ENCODE results near the gene KIRREL3.

Gene KIRREL3

GRCh38 chr11:126973051-126973450 lies 27.5 kb downstream of the KIRREL3 start:
- TF ChIP-seq, protein P1, sequence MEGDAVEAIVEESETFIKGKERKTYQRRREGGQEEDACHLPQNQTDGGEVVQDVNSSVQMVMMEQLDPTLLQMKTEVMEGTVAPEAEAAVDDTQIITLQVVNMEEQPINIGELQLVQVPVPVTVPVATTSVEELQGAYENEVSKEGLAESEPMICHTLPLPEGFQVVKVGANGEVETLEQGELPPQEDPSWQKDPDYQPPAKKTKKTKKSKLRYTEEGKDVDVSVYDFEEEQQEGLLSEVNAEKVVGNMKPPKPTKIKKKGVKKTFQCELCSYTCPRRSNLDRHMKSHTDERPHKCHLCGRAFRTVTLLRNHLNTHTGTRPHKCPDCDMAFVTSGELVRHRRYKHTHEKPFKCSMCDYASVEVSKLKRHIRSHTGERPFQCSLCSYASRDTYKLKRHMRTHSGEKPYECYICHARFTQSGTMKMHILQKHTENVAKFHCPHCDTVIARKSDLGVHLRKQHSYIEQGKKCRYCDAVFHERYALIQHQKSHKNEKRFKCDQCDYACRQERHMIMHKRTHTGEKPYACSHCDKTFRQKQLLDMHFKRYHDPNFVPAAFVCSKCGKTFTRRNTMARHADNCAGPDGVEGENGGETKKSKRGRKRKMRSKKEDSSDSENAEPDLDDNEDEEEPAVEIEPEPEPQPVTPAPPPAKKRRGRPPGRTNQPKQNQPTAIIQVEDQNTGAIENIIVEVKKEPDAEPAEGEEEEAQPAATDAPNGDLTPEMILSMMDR (conservative IDR thresholded peaks at IDR 0.05): no peak

GRCh38 chr11:126971305-126971704 lies 29.3 kb downstream of the KIRREL3 start:
- TF ChIP-seq, protein P1 (conservative IDR thresholded peaks at IDR 0.05): no peak
- H3K27ac ChIP-seq: no peak overlapping the region

More at GRCh38 chr11:126973051-126973450, 27.5 kb downstream of the KIRREL3 start:
- no peak overlapping the region for H3K27ac ChIP-seq

GRCh38 chr11:126969865-126970479 lies 30.6 kb downstream of the KIRREL3 start:
- no peak overlapping the region for H3K27ac ChIP-seq
- TF ChIP-seq, protein P1 (conservative IDR thresholded peaks at IDR 0.05): peak; percentile 87

DNA sequence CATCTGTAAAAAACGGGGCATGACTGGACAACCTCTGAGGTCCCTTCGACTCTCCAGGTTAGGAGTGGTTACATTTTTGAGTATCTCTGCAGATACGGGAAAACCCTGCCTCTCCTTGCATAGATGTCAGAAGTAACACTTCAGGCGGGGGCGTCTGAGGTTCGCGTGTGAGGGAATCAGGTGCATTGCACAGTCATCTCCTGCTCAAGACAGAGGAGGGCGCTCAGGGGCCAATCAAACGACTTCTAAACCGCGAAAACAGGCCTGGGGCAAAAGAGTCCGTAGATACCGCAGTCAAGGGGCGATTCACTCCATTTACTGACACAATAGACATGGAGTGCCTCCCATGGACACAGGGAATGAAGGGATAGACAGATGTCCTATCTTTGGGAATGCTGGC lies 31.7 kb downstream of the KIRREL3 start:
- TF ChIP-seq, protein P1 (conservative IDR thresholded peaks at IDR 0.05): no peak
- peak overlapping the region; percentile 39 for H3K27ac ChIP-seq

DNA sequence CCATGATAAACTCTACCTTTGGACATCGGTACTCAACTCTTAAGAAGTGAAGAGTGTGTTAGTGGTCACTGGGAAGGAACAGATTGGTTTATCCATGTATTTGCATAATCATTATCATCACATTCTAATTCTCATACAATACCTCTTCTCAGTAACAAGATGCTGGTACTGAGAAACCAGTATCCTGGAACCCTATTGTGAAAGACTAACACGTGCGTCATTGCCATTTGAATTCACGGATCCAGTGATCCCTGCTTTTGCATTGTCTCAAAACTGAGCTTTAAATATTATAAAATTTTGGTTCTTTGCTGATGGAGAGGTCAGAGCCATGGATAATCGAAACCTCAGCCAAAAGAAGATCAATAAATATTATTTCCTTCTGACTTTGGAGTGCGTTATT lies 35.2 kb downstream of the KIRREL3 start:
- TF ChIP-seq, protein P1 (conservative IDR thresholded peaks at IDR 0.05): no peak
- H3K27ac ChIP-seq: no peak overlapping the region

DNA sequence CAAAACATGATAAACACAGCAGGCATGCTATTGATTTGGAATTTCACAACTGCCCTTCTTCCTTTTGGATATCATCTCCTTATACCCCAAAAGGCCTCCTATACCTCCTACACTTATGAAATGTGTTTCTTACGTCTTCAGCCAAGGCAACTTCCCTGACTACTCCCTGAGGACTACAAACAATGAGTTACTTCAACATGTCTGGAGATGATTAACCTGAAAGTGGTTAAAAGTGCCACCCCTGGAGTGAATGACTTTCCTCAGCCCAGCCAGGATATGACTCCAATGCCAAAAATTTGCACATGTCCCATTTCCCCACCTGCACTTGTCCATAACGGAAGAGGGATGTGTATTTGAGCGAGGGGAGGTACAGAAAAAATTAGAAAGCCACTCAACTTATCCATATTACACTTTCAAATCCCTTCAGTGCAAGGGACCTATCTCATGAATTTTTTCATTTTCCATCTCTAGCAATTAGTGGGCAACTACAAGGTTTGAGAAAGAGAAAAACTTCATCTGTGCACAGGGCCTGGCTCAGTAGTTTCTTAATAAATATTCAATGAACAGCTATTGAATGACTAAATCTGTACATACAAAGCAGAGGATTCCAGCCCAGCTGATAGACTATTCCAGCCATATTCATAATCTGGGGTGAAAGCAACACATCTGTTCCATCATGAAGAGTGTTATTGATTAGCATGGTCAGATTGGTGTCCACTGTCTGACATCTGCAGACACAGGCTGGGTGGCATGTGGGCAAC lies 36.8 kb downstream of the KIRREL3 start:
- no peak overlapping the region for H3K27ac ChIP-seq
- TF ChIP-seq, protein P1 (conservative IDR thresholded peaks at IDR 0.05): no peak

- TF ChIP-seq, protein P1 (conservative IDR thresholded peaks at IDR 0.05): no peak
- H3K27ac ChIP-seq: no peak overlapping the region
These were observed 37.5 kb downstream of the KIRREL3 start for GRCh38 chr11:126963115-126963514.
